Suprapubic skin (tissue), 4 donors: ENCODE measurements around the gene POFUT1. TPM values are rescaled to one million over a fixed set of nuclear protein-coding genes. Genes with fewer than 3 reads are reported as not detected.

Experiments used
- DNase-seq, 2 donors: peaks; one replicate each; pipeline ENCODE4 v3.0.0-alpha.2; 2019; ENCODE audit warnings: low spot score in 2 of 2
- H3K27ac ChIP-seq: fragments of 200-600 bp; sonication (generic); one replicate; pipeline ENCODE4 v1.5.1; 2019
- H3K27me3 ChIP-seq: fragments of 200-600 bp; sonication (generic); one replicate; pipeline ENCODE4 v1.5.1; 2019
- H3K36me3 ChIP-seq: fragments of 200-600 bp; sonication (generic); one replicate; pipeline ENCODE4 v1.5.1; 2019
- H3K4me1 ChIP-seq: fragments of 200-600 bp; sonication (generic); one replicate; pipeline ENCODE4 v1.5.1; 2019
- H3K4me3 ChIP-seq: fragments of 200-600 bp; sonication (generic); one replicate; pipeline ENCODE4 v1.5.1; 2019; ENCODE audit warnings: mild to moderate bottlenecking
- H3K9me3 ChIP-seq: fragments of 200-600 bp; sonication (generic); one replicate; pipeline ENCODE4 v1.5.1; 2019
- EP300 ChIP-seq: sonication (generic); formaldehyde crosslinking; IDR thresholded peaks from one replicate; pipeline ENCODE4 v1.6.1; 2017; ENCODE audit warnings: antibody characterized with exemption
- POLR2A ChIP-seq, 2 donors: fragments of 450-650 bp; IDR thresholded peaks; one replicate each; pipeline ENCODE4 v1.6.1; 2017; ENCODE audit warnings: antibody characterized with exemption in 2 of 2, mild to moderate bottlenecking in 2 of 2, moderate library complexity in 2 of 2
- POLR2AphosphoS5 ChIP-seq, 3 donors: sonication (generic); formaldehyde crosslinking; IDR thresholded peaks; one replicate each; pipeline ENCODE4 v1.6.1; 2017; ENCODE audit warnings: antibody characterized with exemption in 3 of 3
- WGBS: methylation state at CpG from one replicate; pipeline ENCODE4 v1.1.5; 2018; 5-methylcytosine and 5-hydroxymethylcytosine counted together
- total RNA-seq, 4 donors: library from RNA; depleted of rRNA; stranded (reverse); fragments of >200 nt; gene quantifications; one replicate each; pipeline ENCODE4 v1.1.0, GENCODE V29; 2016
- TF ChIP-seq, protein P1 (sequence below), 2 donors: fragments of 200-600 bp in 1 of 2; fragments of 450-650 bp in 1 of 2; sonication (generic) in 1 of 2; IDR thresholded peaks; one replicate each; pipeline ENCODE4 v1.5.1; 2016 to 2019; ENCODE audit warnings: antibody characterized with exemption in 2 of 2, mild to moderate bottlenecking in 1 of 2, moderate library complexity in 1 of 2

The POFUT1 gene
- total RNA-seq, 4 donors from 2014 or later: 19.0 to 36.4 (median 24.1) TPM

GRCh38 chr20:32162351-32162750 is 45.3 kb upstream of the POFUT1 start:
- DNase-seq: no peak
- peaks cover 96% of the 10 kb centered on the region for H3K36me3 ChIP-seq
- 89% methylated on average over 3 of the region's 3 CpGs for WGBS
- no peak overlapping the region for H3K4me3 ChIP-seq
- H3K9me3 ChIP-seq: no peaks in the 10 kb centered on the region
- H3K27ac ChIP-seq: no peak overlapping the region
- H3K27me3 ChIP-seq: no peaks in the 10 kb centered on the region
- no peaks in the 10 kb centered on the region for H3K4me1 ChIP-seq
- TF ChIP-seq POLR2A (IDR thresholded peaks at IDR 0.05) (no peak), EP300 (no peak), POLR2AphosphoS5 (IDR thresholded peaks at IDR 0.05) (no peak)
- TF ChIP-seq, protein P1, sequence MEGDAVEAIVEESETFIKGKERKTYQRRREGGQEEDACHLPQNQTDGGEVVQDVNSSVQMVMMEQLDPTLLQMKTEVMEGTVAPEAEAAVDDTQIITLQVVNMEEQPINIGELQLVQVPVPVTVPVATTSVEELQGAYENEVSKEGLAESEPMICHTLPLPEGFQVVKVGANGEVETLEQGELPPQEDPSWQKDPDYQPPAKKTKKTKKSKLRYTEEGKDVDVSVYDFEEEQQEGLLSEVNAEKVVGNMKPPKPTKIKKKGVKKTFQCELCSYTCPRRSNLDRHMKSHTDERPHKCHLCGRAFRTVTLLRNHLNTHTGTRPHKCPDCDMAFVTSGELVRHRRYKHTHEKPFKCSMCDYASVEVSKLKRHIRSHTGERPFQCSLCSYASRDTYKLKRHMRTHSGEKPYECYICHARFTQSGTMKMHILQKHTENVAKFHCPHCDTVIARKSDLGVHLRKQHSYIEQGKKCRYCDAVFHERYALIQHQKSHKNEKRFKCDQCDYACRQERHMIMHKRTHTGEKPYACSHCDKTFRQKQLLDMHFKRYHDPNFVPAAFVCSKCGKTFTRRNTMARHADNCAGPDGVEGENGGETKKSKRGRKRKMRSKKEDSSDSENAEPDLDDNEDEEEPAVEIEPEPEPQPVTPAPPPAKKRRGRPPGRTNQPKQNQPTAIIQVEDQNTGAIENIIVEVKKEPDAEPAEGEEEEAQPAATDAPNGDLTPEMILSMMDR (IDR thresholded peaks at IDR 0.05): no peak

- H3K36me3 ChIP-seq: peaks cover 81% of the 10 kb centered on the region
Measured at GRCh38 chr20:32163951-32164350, 43.7 kb upstream of the POFUT1 start.

GRCh38 chr20:32164984-32165735 is 42.5 kb upstream of the POFUT1 start:
- Histone ChIP-seq H3K36me3 (peaks cover 70% of the 10 kb centered on the region), H3K4me3 (no peak overlapping the region), H3K4me1 (no peaks in the 10 kb centered on the region), H3K27me3 (no peaks in the 10 kb centered on the region), H3K27ac (no peak overlapping the region), H3K9me3 (no peaks in the 10 kb centered on the region)
- WGBS: 93% methylated on average over 20 of the region's 21 CpGs
- TF ChIP-seq POLR2AphosphoS5 (IDR thresholded peaks at IDR 0.05) (no peak), EP300 (no peak), POLR2A (IDR thresholded peaks at IDR 0.05) (no peak)
- DNase-seq: peak in 1 of 2 donors; percentile 25

More at GRCh38 chr20:32163951-32164350, 43.7 kb upstream of the POFUT1 start:
- WGBS: 86% methylated on average over 5 of the region's 5 CpGs
- DNase-seq: no peak
- no peaks in the 10 kb centered on the region for H3K9me3 ChIP-seq
- H3K27me3 ChIP-seq: no peaks in the 10 kb centered on the region
- H3K27ac ChIP-seq: no peak overlapping the region
- no peak overlapping the region for H3K4me3 ChIP-seq
- TF ChIP-seq EP300 (no peak), POLR2AphosphoS5 (IDR thresholded peaks at IDR 0.05) (no peak), POLR2A (IDR thresholded peaks at IDR 0.05) (no peak)
- TF ChIP-seq, protein P1 (IDR thresholded peaks at IDR 0.05): no peak
- H3K4me1 ChIP-seq: no peaks in the 10 kb centered on the region

DNA sequence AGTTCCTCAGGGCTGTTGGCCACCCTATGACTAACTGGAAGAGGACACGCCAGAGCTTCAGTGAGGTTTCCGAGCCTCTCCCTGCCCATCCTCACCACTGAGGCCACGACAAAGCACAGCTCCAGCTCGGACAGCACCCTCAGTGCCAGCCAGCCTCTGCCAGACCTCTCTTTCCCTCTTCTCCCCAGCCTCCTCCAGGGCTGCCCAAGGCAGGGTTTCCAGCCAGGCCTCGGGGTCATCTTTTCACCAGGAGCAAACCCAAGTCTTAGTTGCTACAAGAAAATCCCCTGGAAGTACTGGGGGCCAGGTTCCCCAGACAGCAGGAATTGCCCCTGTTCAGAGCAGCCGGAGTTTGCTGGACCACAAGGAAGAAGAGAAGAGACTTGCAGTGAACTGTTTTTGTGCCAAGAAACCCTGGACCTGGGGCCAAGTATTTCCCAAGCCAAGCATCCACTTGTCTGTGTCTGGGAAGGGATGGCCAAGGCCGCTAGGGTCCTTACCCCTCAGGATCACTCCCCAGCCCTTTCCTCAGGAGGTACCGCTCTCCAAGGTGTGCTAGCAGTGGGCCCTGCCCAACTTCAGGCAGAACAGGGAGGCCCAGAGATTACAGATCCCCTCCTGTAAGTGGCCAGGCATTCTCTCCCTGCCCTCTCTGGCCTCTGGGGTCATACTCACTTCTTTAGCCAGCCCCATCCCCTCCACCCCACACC is 41.7 kb upstream of the POFUT1 start:
- Histone ChIP-seq H3K9me3 (no peaks in the 10 kb centered on the region), H3K4me3 (no peak overlapping the region), H3K27ac (no peak overlapping the region), H3K27me3 (no peaks in the 10 kb centered on the region), H3K4me1 (no peaks in the 10 kb centered on the region), H3K36me3 (peaks cover 64% of the 10 kb centered on the region)
- 93% methylated on average over 6 of the region's 8 CpGs for WGBS
- no peak for TF ChIP-seq POLR2AphosphoS5 (IDR thresholded peaks at IDR 0.05)
- TF ChIP-seq EP300: no peak
- TF ChIP-seq, protein P1 (IDR thresholded peaks at IDR 0.05): no peak
- no peak for TF ChIP-seq POLR2A (IDR thresholded peaks at IDR 0.05)
- peak in 1 of 2 donors; percentile 43 for DNase-seq

DNA sequence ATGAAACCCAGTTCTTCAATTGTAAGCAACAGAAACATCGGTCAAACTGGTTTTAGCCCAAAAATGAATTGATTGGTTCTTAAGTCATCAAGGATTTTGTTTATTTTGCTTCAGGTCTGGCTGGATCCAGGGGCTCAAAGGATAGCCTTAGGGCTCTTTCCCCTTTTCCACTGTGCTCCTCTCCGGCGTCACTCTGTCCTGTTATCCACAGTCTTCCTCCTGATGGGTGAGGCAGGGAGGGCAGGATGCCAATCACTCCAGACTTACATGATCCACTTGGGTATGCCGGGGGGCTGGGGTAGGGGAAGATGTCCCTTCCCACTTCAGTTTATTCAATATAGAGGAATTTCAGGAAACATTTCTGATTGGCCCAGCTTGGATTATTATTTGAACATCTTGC is 40.1 kb upstream of the POFUT1 start:
- no peaks in the 10 kb centered on the region for H3K9me3 ChIP-seq
- 86% methylated on average over 4 of the region's 4 CpGs for WGBS
- H3K27ac ChIP-seq: no peak overlapping the region
- no peaks in the 10 kb centered on the region for H3K27me3 ChIP-seq
- no peaks in the 10 kb centered on the region for H3K4me1 ChIP-seq
- TF ChIP-seq POLR2AphosphoS5 (IDR thresholded peaks at IDR 0.05) (no peak), POLR2A (IDR thresholded peaks at IDR 0.05) (no peak), EP300 (no peak)
- TF ChIP-seq, protein P1 (IDR thresholded peaks at IDR 0.05): no peak
- peak in 1 of 2 donors; percentile 33 for DNase-seq
- no peak overlapping the region for H3K4me3 ChIP-seq
- peaks cover 48% of the 10 kb centered on the region for H3K36me3 ChIP-seq
